ENCODE results near the gene SCEL. TPM values are rescaled to one million over a fixed set of nuclear protein-coding genes. Genes with fewer than 3 reads are reported as not detected.

SCEL gene
- total RNA-seq, 2 experiments from 2014 or later = not detected

GRCh38 chr13:77616027-77616426, 80.5 kb downstream of the SCEL start:
- peaks cover 0 to 6% of the 10 kb centered on the region in 2 experiments for H3K27me3 ChIP-seq (ENCODE audit: control insufficient read depth in 1 of 2, insufficient read depth in 2 of 2, low read length in 2 of 2)
- Mint-ChIP-seq H3K4me3 (no peak overlapping the region), H3K27me3 (no peaks in the 10 kb centered on the region), H3K9me3 (no peaks in the 10 kb centered on the region), H3K4me1 (ENCODE audit: low read depth) (no peaks in the 10 kb centered on the region), H3K36me3 (ENCODE audit: low read depth) (no peaks in the 10 kb centered on the region), H3K27ac (no peak overlapping the region)
- intact Hi-C loops (cut with DNase I, micrococcal nuclease) = no loop called here
- no peak for DNase-seq
- no peaks in the 10 kb centered on the region for H3K4me1 ChIP-seq (ENCODE audit: insufficient read depth, low read length)
- POLR2A ChIA-PET = no interaction called here
- H3K36me3 ChIP-seq (ENCODE audit: insufficient read depth, low read length) = no peaks in the 10 kb centered on the region
- H3K9me3 ChIP-seq (ENCODE audit: control insufficient read depth in 1 of 2, insufficient read depth in 1 of 2, low read length in 2 of 2) = no peaks in the 10 kb centered on the region
- no peak overlapping the region for H3K4me3 ChIP-seq (ENCODE audit: low read length)
- H3K27ac ChIP-seq (ENCODE audit: low read depth in 1 of 2, low read length in 2 of 2) = no peak overlapping the region
- TF ChIP-seq CTCF (IDR thresholded peaks at IDR 0.05) = no peak
- CTCF ChIA-PET = no interaction called here
- no peak for ATAC-seq (ENCODE audit: poor library complexity)

- no peaks in the 10 kb centered on the region for H3K36me3 Mint-ChIP-seq (ENCODE audit: low read depth)
- peaks cover 0 to 6% of the 10 kb centered on the region in 2 experiments for H3K27me3 ChIP-seq (ENCODE audit: control insufficient read depth in 1 of 2, insufficient read depth in 2 of 2, low read length in 2 of 2)
- ChIA-PET CTCF (no interaction called here), POLR2A (no interaction called here)
- peaks cover 4% of the 10 kb centered on the region for H3K27me3 Mint-ChIP-seq
- ATAC-seq (ENCODE audit: poor library complexity) (no peak), DNase-seq (no peak)
- H3K4me1 Mint-ChIP-seq (ENCODE audit: low read depth) = no peaks in the 10 kb centered on the region
- no peak overlapping the region for H3K27ac ChIP-seq (ENCODE audit: low read depth in 1 of 2, low read length in 2 of 2)
- H3K9me3 Mint-ChIP-seq = no peaks in the 10 kb centered on the region
- H3K4me3 Mint-ChIP-seq = no peak overlapping the region
- no peak overlapping the region for H3K27ac Mint-ChIP-seq
- no peaks in the 10 kb centered on the region for H3K36me3 ChIP-seq (ENCODE audit: insufficient read depth, low read length)
- no peak for TF ChIP-seq CTCF (IDR thresholded peaks at IDR 0.05)
- no peaks in the 10 kb centered on the region for H3K4me1 ChIP-seq (ENCODE audit: insufficient read depth, low read length)
- no peaks in the 10 kb centered on the region for H3K9me3 ChIP-seq (ENCODE audit: control insufficient read depth in 1 of 2, insufficient read depth in 1 of 2, low read length in 2 of 2)
- H3K4me3 ChIP-seq (ENCODE audit: low read length) = no peak overlapping the region
- intact Hi-C loops (cut with DNase I, micrococcal nuclease) = no loop called here
Observed at GRCh38 chr13:77619655-77620054, 84.1 kb downstream of the SCEL start.

GRCh38 chr13:77620138-77620537, 84.6 kb downstream of the SCEL start:
- H3K27me3 Mint-ChIP-seq = peaks cover 4% of the 10 kb centered on the region
- H3K4me3 Mint-ChIP-seq = no peak overlapping the region
- ATAC-seq (ENCODE audit: poor library complexity) = no peak
- Histone ChIP-seq H3K36me3 (ENCODE audit: insufficient read depth, low read length) (no peaks in the 10 kb centered on the region), H3K27me3 (ENCODE audit: control insufficient read depth in 1 of 2, insufficient read depth in 2 of 2, low read length in 2 of 2) (peaks cover 0 to 6% of the 10 kb centered on the region in 2 experiments), H3K27ac (ENCODE audit: low read depth in 1 of 2, low read length in 2 of 2) (no peak overlapping the region), H3K9me3 (ENCODE audit: control insufficient read depth in 1 of 2, insufficient read depth in 1 of 2, low read length in 2 of 2) (no peaks in the 10 kb centered on the region), H3K4me1 (ENCODE audit: insufficient read depth, low read length) (no peaks in the 10 kb centered on the region), H3K4me3 (ENCODE audit: low read length) (no peak overlapping the region)
- no peaks in the 10 kb centered on the region for H3K9me3 Mint-ChIP-seq
- H3K27ac Mint-ChIP-seq = no peak overlapping the region
- no peak for DNase-seq
- no peak for TF ChIP-seq CTCF (IDR thresholded peaks at IDR 0.05)
- CTCF ChIA-PET = no interaction called here
- intact Hi-C loops (cut with DNase I, micrococcal nuclease) = no loop called here
- no peaks in the 10 kb centered on the region for H3K4me1 Mint-ChIP-seq (ENCODE audit: low read depth)
- POLR2A ChIA-PET = no interaction called here
- H3K36me3 Mint-ChIP-seq (ENCODE audit: low read depth) = no peaks in the 10 kb centered on the region

Measured in CD4-positive, alpha-beta T cell (primary cell).